Left ventricle myocardium superior (tissue), 1 donor: Measurements from ENCODE around the gene THOP1. TPM values are rescaled to one million over a fixed set of nuclear protein-coding genes. Genes with fewer than 3 reads are reported as not detected.

ENCODE experiments used
- ATAC-seq: fragments of 200-7000 bp; cut with Tn5 transposase; one replicate; pipeline ENCODE4 v1.9.1; 2020; ENCODE audit warnings: mild to moderate bottlenecking, moderate library complexity
- DNase-seq: peaks from one replicate; pipeline ENCODE4 v3.0.0-alpha.2; 2020
- intact Hi-C: fragments of 100-400 bp; cut with micrococcal nuclease; formaldehyde crosslinking; loops from one replicate; pipeline ENCODE4 v1.11.0; 2022
- total RNA-seq: library from RNA; stranded (reverse); fragmentation: NEBNext Ultra II Directional; extraction: Animal tissue kit (Norgen Biotek cat#: 25700); gene quantifications from one replicate; pipeline ENCODE4 v1.2.1, GENCODE V29; 2021
- donor health status: DM: no; HTN: yes; CAD: no; lungs with severe emphysema.

Gene THOP1
- total RNA-seq, 1 donor from 2014 or later: 59.2 TPM

DNA sequence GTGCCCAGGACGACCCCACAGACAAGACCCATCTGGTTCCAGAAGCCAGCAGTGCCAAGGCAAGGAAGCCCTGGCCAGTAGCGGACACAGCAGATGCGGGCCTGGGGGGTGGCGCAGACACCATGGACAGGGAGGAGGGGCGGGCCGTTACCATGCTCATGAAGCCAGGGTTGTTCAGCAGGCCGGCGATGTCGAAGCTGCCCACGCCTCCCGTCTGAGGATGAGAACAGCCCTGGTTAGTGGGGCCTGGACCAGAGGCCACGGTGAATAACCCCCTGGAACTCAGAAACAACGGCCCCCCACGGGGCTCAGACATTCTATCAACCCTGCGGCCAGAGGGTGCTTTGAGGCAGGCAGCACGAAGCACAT lies 24.0 kb upstream of the THOP1 start:
- ATAC-seq: no peak
- DNase-seq: peak; percentile 27
- intact Hi-C loops: no loop called here

DNA sequence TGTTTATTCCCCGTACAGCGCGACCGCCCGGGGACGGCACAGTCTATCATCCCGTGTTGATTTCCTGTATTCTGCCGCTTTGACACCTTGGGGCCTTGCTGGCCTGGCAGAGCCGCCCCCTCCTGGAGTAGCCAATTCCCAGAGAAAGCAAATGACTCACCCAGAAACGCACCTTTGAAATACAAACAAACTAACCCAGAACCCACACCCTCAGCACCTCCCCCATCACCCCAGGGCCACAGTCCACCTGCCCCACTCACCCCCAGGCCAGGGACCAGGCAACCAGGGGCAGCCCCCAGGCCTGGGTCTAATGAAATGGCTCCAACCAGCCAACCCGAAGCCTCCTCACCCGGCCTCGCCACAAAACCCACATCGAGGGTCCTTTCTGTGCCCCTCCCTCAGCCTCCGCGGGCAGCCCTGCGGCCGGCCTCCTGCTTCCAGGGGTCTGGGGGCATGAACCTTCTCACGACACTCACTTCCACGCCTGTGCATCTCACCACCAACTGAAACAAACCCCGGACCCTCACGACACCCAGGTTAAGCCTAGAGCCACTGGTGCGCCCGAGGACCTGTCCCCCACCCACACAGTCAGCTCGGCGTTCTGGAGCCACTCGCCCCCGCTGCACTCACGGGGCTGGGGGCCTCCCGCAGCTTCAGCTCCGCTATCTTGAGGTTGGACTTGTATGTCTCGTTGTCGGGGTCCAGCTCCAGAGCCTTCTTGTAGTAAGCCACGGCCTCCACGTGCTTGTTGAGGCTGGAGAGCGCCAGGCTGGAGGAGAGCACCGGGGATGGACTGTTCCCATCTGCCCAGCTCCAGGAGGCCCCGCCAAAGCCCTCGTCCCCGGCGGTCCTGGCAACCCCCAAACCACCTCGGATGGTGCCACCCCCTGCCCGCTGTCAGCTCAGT lies 23.2 kb upstream of the THOP1 start:
- ATAC-seq (no peak), DNase-seq (peak; percentile 14)
- intact Hi-C loops: no loop called here

DNA sequence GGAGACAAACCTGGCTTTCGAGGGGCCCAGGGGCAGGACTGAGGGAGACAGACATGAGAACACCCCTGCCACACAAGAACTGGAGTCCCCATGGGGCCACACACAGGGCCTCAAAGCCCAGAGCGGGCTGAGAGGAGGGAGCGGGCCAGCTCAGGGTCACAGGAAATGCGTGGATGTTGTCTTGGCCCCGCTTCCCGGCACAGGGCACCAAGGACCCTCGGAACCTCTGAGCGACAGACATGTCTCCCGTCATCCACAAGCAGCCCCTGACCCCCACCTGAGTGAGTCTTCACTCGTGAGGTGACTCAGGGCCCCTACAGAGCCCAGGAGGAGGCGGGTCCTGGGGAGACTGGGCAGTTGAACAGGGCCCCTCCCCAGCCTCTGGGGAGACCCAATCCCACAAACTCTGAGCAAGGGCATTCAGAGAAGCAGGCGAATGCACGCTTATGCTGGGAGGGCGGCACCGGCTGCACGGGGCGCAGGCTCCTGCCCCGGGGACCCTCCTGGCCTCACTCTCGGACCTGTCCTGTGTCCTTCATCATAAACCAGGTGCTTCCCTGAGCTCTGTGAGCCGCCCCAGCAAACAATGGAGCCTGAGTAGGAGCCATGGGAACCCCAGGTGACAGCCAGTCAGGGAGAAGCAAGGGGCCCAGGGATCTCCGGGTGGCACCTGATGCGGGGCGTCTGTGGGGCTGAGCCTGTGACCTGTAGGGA lies 22.4 kb upstream of the THOP1 start:
- intact Hi-C loops: no loop called here
- ATAC-seq (no peak), DNase-seq (peak; percentile 14)

DNA sequence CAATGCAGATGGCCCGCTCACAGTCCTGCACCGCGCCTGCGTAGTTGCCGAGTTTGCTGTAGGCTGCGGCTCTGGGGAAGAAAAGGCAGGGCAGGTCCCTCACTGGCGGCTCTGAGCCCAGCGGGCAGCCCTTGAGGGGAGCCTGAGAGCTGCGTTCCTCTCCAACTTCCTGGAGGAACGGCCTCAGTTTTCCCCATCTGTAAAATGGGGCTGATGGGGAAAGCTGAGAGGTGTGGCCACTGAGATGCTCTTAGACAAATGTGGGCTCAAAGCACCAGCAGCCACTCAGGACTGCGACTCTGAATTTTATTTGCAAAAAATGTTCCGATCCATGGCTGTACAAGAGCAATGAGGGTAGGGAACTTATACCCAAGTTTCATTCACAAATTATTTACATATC lies 21.6 kb upstream of the THOP1 start:
- intact Hi-C loops: no loop called here

DNA sequence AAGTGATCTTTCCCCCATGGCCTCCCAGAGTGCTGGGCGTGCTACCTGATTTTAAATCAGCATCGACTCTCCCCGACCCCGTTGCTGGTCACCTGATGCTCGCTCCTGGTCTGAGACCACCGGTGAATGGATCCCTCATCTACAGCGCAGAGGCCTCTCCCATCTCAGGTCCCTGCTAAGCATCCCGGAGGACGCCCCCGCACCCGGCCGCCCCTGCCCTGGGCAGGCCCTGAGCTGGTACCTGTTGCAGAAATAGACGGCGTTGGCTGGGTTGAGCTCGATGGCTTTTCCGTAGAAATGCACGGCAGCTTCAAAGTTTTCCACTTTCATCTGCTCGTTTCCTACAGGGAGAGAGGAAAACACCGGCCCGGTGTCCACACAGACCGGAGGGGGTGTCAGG lies 20.4 kb upstream of the THOP1 start:
- ATAC-seq: no peak
- intact Hi-C loops: no loop called here
- DNase-seq: peak; percentile 19

More for the DNA sequence above, 21.6 kb upstream of the THOP1 start:
- no peak for DNase-seq
- ATAC-seq: no peak

DNA sequence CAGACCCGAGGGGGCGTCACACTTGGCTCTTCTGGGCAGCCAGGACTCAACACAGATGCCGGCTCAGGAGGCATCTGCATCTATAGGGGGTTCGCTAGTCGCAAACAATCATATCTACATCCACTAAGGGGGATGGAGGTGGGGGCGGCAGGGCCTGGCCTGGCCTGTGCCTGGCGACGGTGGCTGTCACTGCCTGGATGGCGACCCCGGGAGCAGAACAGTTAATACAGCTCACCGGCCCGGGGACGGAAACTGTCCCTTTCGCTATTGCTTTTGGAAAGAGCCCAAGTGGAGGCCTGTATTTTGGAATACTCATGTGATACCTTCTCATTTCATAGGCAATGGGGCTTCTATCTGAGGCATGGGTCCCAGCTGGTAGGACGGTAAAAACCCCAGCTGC lies 19.9 kb upstream of the THOP1 start:
- intact Hi-C loops: no loop called here
- DNase-seq (peak; percentile 25), ATAC-seq (no peak)

DNA sequence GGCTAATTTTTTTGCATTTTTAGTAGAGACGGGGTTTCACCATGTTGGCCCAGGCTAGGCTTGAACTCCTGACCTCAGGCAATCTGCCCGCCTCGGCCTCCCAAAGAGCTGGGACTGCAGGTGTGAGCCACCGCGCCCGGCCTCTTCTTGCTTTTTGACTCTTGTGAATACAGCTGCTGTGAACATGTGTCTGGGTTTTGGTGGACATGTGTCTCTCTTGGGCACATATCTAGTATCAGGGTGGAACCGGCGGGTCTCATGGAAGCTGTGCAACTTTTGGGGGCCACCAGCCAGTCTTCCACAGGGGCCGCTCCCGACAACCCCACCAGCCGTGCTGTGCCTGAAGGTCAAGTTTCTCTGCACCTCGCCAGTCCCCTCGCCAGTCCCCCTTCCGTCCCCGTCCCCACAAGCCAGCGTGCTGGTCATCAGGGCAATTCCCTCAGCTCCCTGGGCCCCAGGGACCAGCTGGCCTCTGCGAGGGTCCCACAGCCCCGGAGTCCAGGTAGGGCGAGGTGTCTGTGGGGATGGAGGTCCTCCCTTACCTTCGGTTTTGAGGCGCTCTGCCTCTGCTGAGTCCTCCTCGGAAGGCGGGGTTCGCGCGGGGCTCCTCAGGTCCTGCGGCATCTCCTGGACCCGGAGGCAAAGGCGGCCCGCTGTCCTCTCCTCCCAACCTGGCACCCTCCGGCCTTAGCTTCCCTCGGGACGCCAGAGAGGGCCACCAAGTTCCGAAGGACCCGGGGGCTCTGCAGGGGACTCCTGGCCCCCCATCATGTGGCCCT lies 18.5 kb upstream of the THOP1 start:
- ATAC-seq (no peak), DNase-seq (peak; percentile 26)
- intact Hi-C loops: no loop called here

DNA sequence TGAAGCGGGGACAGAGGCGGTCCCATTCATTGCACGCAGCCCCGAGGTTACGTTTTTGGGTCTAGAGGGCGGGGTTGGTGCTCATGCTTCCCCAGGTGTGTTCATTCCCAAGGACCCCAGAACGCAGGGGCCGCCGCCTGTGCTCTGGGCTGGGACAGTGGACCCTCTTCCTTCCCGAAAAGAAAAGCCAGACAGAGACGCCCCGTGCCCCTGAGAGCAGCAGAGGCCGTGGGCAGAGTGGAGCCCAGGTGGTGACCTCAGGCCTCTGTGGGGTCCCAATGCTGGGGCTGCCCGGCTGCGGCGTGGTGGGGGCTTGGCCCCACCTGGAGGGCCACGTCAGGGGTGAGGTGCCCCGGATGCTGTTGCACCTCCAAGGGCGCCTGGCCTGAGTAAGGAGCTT lies 17.6 kb upstream of the THOP1 start:
- ATAC-seq (no peak), DNase-seq (peak; percentile 27)
- intact Hi-C loops: no loop called here

DNA sequence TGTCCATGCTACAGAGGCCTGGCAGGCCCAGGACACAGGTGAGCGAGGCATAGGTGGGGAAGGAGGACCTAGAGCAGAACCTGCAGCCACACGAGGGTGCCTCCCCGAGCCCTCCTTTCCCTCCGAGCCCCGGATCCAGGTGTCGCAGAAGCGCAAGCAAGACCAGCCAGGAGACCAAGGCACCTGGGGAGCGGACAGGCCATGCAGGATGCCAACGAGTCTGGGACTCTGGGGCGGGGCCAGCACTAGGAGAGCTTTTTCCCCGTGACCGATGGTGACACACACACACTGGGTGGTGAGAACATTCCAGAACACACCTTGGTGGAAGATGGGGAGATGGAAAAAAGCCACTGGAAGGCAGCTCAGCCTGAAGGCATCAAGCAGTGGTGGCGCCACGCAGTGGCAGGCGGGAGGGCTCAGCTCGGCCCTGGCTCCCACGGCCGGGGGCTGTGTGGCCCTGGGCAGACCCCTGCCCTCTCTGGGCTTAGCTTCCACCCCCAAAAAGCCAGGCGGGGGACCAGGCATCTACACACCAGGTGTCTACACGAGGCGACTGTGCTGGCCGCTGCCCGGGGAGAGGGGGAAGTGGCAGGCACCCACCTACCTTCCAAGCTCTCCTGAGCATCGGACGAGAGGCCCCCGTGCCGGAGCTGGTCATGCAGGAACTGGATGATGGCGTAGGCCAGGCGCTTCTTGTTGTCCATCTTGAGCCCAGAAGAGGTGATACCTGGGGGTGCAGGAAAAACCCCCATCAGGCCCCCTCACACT lies 16.8 kb upstream of the THOP1 start:
- intact Hi-C loops: no loop called here
- peak; percentile 23 for DNase-seq
- ATAC-seq: no peak

DNA sequence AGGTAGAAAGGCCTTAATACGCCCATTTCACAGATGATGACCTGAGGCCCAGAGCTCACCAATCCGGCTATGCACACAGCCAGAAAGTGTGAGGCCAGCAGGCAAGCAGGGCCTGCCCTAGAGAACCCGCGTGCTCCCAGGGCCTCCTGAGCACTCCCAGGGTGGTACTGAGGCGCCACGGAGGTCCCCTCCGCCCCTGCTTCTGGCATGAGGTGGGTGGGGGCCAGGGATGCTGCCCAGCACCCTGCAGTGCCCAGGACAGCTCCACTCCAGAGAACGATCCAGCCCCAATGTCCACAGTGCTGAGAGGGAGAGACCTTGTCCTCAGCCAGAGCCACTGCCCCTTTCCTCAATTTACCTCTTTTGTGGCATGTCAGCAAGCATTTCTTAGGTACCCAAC lies 16.1 kb upstream of the THOP1 start:
- DNase-seq (no peak), ATAC-seq (no peak)
- intact Hi-C loops: no loop called here

DNA sequence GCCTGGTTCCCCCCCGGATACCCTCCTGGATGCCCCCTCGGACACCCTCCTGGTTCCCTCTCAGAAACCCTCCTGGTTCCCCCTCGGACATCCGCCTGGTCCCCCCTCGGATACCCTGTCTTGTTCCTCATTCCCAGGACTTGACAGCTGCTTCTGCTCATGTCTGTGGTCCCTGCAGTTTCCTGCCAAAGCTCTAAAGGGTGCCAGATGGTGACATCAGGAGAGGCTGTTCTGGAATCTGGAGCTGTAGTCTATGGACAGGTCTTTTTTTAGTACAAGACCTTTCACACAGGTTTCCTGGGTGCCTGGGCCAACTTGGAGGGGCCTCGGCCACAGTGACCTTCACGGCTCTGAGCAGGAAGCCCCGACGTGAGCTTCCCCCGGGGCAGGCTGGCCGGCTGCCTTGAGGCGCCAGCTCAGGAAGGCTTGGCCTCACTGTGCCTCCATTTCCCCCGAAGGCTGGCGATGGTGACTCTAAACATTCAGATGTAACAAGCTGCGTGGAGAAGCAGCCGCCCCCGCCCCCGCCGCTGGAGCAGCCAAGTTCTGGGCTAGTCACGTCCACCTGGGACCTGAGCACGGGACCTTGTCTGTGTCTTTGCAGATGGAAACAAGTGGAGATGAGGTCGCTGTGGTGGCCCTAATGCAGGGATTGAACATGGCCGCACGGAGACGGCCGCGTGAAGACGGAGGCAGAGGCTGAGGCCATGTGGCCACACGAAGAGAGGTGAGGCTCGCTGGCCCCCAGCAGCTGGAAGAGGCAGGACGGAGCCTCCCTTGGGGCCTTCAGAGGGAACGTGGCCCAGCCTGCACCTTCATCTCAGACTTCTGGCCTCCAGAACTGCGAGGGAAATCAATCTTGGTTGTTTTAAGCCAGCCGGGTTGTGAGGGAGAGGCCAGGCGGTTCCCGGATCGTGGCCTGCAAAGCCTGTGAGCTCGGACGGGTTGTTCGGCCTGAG lies 15.0 kb upstream of the THOP1 start:
- intact Hi-C loops: no loop called here
- peak; percentile 78 for DNase-seq
- ATAC-seq: peak; percentile 78

DNA sequence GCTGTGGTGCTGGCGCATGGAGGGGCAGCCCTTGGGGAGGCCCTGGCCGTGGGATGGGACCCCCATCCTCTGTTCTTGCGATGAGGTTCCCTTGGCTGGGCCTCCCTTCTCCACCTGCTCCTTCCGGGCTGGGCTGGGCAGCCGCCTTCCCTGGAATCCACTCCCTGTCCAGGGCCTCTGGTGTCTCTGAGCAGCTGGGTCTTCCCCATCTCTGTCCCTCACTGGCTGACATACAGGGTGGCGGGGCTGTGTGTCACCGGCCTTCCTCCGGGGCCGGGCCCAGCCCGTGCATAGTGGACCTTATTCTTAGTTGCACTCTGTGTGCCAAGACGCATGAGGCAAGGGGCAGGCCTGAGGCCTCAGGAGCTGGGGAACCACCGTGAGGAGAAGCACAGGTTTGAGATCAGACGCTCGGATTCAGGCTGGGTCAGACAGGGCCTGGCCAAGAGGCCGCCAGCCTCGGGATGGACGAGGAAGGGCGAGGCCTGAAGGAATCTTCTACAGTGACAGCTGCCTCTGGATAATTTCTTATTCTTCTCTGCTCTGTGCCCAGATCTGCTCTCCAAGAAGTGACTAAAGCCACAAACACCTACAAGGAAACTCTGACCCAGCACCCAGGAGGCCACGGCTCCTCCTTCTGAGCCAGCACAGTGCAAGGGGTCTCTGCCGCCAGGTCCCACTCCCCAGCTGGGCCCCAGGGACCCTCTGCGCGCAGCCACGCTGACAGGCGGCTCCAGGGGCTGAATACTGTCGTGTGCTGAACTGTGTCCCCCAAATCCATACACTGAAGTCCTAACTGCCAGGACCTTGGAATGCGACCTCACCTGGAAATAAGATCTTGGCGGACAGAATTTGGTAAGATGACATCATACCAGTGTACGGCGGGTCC lies 13.3 kb upstream of the THOP1 start:
- intact Hi-C loops: no loop called here
- ATAC-seq (peak; percentile 22), DNase-seq (peak; percentile 64)

DNA sequence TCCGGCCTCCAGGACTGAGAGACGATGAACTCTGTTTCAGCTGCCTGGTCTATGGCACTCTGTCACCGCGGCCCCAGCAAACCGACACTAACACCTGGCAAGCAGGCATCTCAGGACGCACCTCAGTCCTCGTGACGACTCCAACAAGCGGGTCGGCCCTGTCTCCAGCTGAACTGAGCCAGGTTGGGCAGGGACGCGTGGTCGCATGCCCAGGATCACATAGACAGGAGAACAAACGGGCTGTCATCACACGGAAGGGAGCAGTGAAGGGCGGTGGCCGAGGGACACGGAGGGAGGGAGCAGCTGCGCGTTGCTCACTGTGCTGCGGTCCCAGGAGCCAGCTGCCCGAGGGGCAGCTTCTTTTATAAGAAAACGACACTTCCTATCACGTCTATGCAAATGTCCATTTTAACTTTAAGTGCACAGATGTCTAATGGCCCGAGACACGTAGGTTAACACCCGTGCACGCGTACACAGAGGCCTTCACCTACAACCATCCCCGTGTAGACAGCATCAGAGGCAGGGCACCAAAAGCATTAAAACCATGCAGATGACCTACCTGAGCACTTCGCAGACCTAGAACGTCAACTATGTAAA lies 11.1 kb upstream of the THOP1 start:
- intact Hi-C loops: no loop called here
- peak; percentile 65 for ATAC-seq
- peak; percentile 83 for DNase-seq

DNA sequence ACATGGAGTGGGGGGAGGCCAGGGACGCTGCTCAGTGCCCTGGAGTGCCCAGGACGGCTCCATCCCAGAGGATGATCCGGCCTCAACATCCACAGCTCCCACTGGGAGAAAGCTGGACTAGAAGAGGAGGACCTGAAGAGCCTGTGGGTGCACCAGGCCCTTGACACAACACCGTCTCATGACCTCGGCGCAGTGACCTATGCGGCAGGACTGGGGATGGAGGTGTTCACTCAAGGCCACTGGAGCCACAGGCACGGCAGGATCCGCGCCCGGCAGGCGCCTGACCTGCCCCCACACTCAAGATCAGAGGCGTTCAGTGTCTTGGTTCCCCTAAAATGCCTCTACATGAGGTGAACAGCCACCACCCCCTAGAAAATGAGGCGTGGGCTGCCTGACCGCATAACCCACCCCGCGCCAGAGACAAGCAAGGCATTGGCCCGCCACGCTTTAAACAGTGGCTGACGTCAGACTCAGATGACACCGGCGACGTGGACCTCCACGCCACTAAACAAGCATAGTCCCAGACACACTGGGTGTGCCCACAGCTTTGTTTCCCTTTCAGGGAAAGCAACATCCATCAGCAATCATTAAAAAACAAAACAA lies 10.2 kb upstream of the THOP1 start:
- intact Hi-C loops: no loop called here
- DNase-seq (no peak), ATAC-seq (no peak)

DNA sequence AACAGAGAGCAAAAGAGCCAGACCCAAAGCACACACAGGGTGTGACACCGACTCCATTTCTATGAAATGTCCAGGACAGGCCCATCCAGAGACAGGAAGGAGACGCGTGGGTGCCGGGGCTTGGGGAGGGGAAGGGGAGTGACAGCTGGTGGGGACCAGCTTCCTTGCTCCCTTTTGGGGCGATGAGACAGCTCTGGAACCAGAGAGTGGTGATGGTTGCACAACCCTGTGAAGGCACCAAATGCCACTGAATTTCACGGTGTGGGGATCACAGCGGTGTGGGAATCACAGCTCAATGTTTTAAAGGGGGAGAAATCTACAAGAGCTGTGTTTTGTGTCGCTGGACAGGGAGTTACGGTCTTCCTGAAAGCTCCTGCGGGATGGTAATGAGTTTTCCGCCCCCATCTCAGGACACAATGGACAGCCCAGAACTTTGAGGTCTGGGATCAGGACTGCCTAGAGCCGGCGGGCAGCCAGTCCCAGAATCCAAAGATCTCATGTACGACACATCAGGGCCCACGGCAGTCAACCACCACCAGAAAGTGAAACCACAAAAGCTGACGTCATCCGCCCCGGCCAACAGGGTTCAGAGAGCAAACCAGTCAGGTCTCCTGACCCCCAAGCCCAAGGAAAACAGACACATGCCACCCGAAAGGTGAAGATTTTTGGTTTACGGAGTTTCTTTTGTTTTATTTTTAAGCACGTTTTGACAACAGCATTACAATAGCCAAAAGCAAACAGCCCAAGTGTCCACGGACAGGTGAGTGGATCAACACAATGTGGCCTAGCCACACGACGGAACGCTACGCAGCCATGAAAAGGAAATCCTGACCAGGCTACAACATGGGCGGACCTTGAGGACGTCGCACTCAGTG lies 9.5 kb upstream of the THOP1 start:
- intact Hi-C loops: no loop called here
- ATAC-seq (peak; percentile 26), DNase-seq (peak; percentile 81)
